EL (cell line): Measurements from ENCODE around the gene TAX1BP3.

Source experiments
- DNase-seq: peaks from one replicate; pipeline ENCODE4 v3.0.0-alpha.2; 2016

Gene TAX1BP3

GRCh38 chr17:3657874-3658783 is 10.2 kb downstream of the TAX1BP3 start:
- DNase-seq: no peak

GRCh38 chr17:3657588-3657869 is 10.8 kb downstream of the TAX1BP3 start:
- DNase-seq: no peak

GRCh38 chr17:3656755-3657587 is 11.4 kb downstream of the TAX1BP3 start:
- DNase-seq: no peak

GRCh38 chr17:3656353-3656752 is 12.0 kb downstream of the TAX1BP3 start:
- DNase-seq: no peak

- DNase-seq: no peak
Observed at GRCh38 chr17:3655766-3656165, 12.6 kb downstream of the TAX1BP3 start.

- DNase-seq: peak; percentile 52
Observed at GRCh38 chr17:3647769-3648555, 20.4 kb downstream of the TAX1BP3 start.

GRCh38 chr17:3647251-3647650 is 21.1 kb downstream of the TAX1BP3 start:
- DNase-seq: no peak

- no peak for DNase-seq
Observed at GRCh38 chr17:3645310-3645709, 23.1 kb downstream of the TAX1BP3 start.

GRCh38 chr17:3643889-3644349 is 24.5 kb downstream of the TAX1BP3 start:
- no peak for DNase-seq

- no peak for DNase-seq
Observed at GRCh38 chr17:3641717-3642486, 26.5 kb downstream of the TAX1BP3 start.

- DNase-seq: no peak
Observed at GRCh38 chr17:3641014-3641413, 27.4 kb downstream of the TAX1BP3 start.

GRCh38 chr17:3639981-3640596 is 28.3 kb downstream of the TAX1BP3 start:
- DNase-seq: no peak

- peak; percentile 18 for DNase-seq
Observed at GRCh38 chr17:3636908-3637373, 31.4 kb downstream of the TAX1BP3 start.

- peak; percentile 98 for DNase-seq
Observed at GRCh38 chr17:3636154-3636907, 32.0 kb downstream of the TAX1BP3 start, which contains the start of the genes CTNS and SHPK. TSS of gene CTNS (plus strand) at chr17:3636760. CDS start at chr17:3640207, 3,447 bp downstream. TSS of gene SHPK (minus strand) at chr17:3636250. CDS start at chr17:3636219, 31 bp downstream.

GRCh38 chr17:3635474-3636153 is 32.8 kb downstream of the TAX1BP3 start:
- no peak for DNase-seq

- DNase-seq: no peak
Observed at GRCh38 chr17:3632287-3632686, 36.1 kb downstream of the TAX1BP3 start.

GRCh38 chr17:3630781-3631180 is 37.6 kb downstream of the TAX1BP3 start:
- no peak for DNase-seq

- no peak for DNase-seq
Observed at GRCh38 chr17:3627769-3628167, 40.6 kb downstream of the TAX1BP3 start.

- no peak for DNase-seq
Observed at GRCh38 chr17:3626831-3627768, 41.3 kb downstream of the TAX1BP3 start.
